GM23338 (cell line): ENCODE results near the gene PDE4B. TPM values are rescaled to one million over a fixed set of nuclear protein-coding genes. Genes with fewer than 3 reads are reported as not detected.

Experiments
- ATAC-seq: fragments of 200-7000 bp; cut with Tn5 transposase; 3 replicates; pipeline ENCODE4 v1.9.1; 2020
- DNase-seq: peaks from one replicate; pipeline ENCODE4 v3.0.0-alpha.2; 2015; ENCODE audit warnings: low spot score
- H2AFZ ChIP-seq: fragments of 200-600 bp; sonication (generic); 2 replicates; pipeline ENCODE4 v1.8.0; 2016; ENCODE audit warnings: antibody characterized with exemption, mild to moderate bottlenecking, moderate library complexity
- H3F3A ChIP-seq: fragments of 200-600 bp; sonication (generic); replicated peaks from 2 replicates; pipeline ENCODE4 v1.8.0; 2017; ENCODE audit warnings: antibody characterized with exemption, mixed run types, low read depth
- H3K27ac ChIP-seq: fragments of 200-600 bp; sonication (generic); 2 replicates; pipeline ENCODE4 v1.6.1; 2016; ENCODE audit warnings: low read depth
- H3K27me3 ChIP-seq: fragments of 200-600 bp; sonication (generic); 2 replicates; pipeline ENCODE4 v1.8.0; 2016; ENCODE audit warnings: mild to moderate bottlenecking, mixed run types, moderate library complexity; ENCODE audit not compliant: insufficient read depth
- H3K36me3 ChIP-seq: fragments of 200-600 bp; sonication (generic); 2 replicates; pipeline ENCODE4 v1.8.0; 2016; ENCODE audit warnings: mild to moderate bottlenecking; ENCODE audit not compliant: insufficient read depth
- H3K4me1 ChIP-seq: fragments of 200-600 bp; sonication (generic); 2 replicates; pipeline ENCODE4 v1.8.0; 2016; ENCODE audit warnings: mild to moderate bottlenecking, moderate library complexity; ENCODE audit not compliant: insufficient read depth
- H3K4me2 ChIP-seq: fragments of 200-600 bp; sonication (generic); 2 replicates; pipeline ENCODE4 v1.7.1; 2017; ENCODE audit warnings: mixed run types
- H3K4me3 ChIP-seq: fragments of 200-600 bp; sonication (generic); 2 replicates; pipeline ENCODE4 v1.6.1; 2016; ENCODE audit warnings: mixed run types
- H3K79me2 ChIP-seq: fragments of 200-600 bp; sonication (generic); replicated peaks from 2 replicates; pipeline ENCODE4 v1.8.0; 2017; ENCODE audit warnings: mild to moderate bottlenecking; ENCODE audit not compliant: insufficient read depth
- H3K9me2 ChIP-seq: fragments of 200-600 bp; sonication (generic); 2 replicates; pipeline ENCODE4 v1.8.0; 2017; ENCODE audit not compliant: insufficient read depth
- H4K20me1 ChIP-seq: fragments of 200-600 bp; sonication (generic); replicated peaks from 2 replicates; pipeline ENCODE4 v1.8.0; 2017; ENCODE audit warnings: mild to moderate bottlenecking; ENCODE audit not compliant: insufficient read depth
- H3K27ac Mint-ChIP-seq: 2 replicates; pipeline ENCODE4 v1.8.0; 2020; ENCODE audit warnings: inconsistent platforms, mild to moderate bottlenecking, moderate library complexity, mixed read lengths
- H3K27me3 Mint-ChIP-seq: 3 replicates; pipeline ENCODE4 v1.8.0; 2022; ENCODE audit warnings: low read depth, mild to moderate bottlenecking, moderate library complexity, mixed read lengths, inconsistent platforms; ENCODE audit not compliant: insufficient read depth, poor library complexity
- H3K36me3 Mint-ChIP-seq: 3 replicates; pipeline ENCODE4 v1.8.0; 2021; ENCODE audit warnings: low read depth, mild to moderate bottlenecking, inconsistent platforms, moderate library complexity, mixed read lengths
- H3K4me1 Mint-ChIP-seq: 3 replicates; pipeline ENCODE4 v1.8.0; 2020; ENCODE audit warnings: mild to moderate bottlenecking, inconsistent platforms, mixed read lengths
- H3K4me3 Mint-ChIP-seq: 3 replicates; pipeline ENCODE4 v1.8.0; 2021; ENCODE audit warnings: moderate library complexity, mild to moderate bottlenecking, inconsistent platforms, mixed read lengths
- H3K9me3 Mint-ChIP-seq: 3 replicates; pipeline ENCODE4 v1.8.0; 2020; ENCODE audit warnings: moderate library complexity, mild to moderate bottlenecking, inconsistent platforms, mixed read lengths
- CREB1 ChIP-seq: fragments of 250-450 bp; sonication (Bioruptor Pico); IDR thresholded peaks from 2 replicates; pipeline ENCODE4 v1.5.0; 2020; ENCODE audit warnings: low read depth, mild to moderate bottlenecking, moderate library complexity
- ETS1 ChIP-seq: IDR thresholded peaks from 2 replicates; pipeline ENCODE4 v1.6.1; 2016; ENCODE audit warnings: antibody characterized with exemption
- EZH2 ChIP-seq: fragments of 200-600 bp; sonication (generic); IDR thresholded peaks from one replicate; pipeline ENCODE4 v1.8.0; 2017; ENCODE audit warnings: antibody characterized with exemption, mild to moderate bottlenecking, low read depth; ENCODE audit not compliant: unreplicated experiment
- EZH2phosphoT487 ChIP-seq: fragments of 200-600 bp; sonication (generic); IDR thresholded peaks from one replicate; pipeline ENCODE4 v1.8.1; 2018; ENCODE audit warnings: antibody characterized with exemption; ENCODE audit not compliant: unreplicated experiment
- JUNB ChIP-seq: IDR thresholded peaks from one replicate; pipeline ENCODE4 v1.6.1; 2016; ENCODE audit warnings: antibody characterized with exemption; ENCODE audit not compliant: unreplicated experiment
- NANOG ChIP-seq: IDR thresholded peaks from 2 replicates; pipeline ENCODE4 v1.6.1; 2016; ENCODE audit warnings: antibody characterized with exemption, borderline replicate concordance
- POLR2AphosphoS5 ChIP-seq: IDR thresholded peaks from 2 replicates; pipeline ENCODE4 v1.6.1; 2016; ENCODE audit warnings: antibody characterized with exemption, low read depth
- STAT1 ChIP-seq: IDR thresholded peaks from one replicate; pipeline ENCODE4 v1.6.1; 2016; ENCODE audit warnings: antibody characterized with exemption; ENCODE audit not compliant: unreplicated experiment
- ZNF114 ChIP-seq: fragments of 250-450 bp; sonication (Bioruptor Pico); IDR thresholded peaks from 2 replicates; pipeline ENCODE4 v1.5.0; 2020; ENCODE audit warnings: mild to moderate bottlenecking, moderate library complexity
- ZNF331 ChIP-seq: fragments of 250-450 bp; sonication (Bioruptor Pico); IDR thresholded peaks from 2 replicates; pipeline ENCODE4 v1.5.0; 2020; ENCODE audit warnings: low read depth, mild to moderate bottlenecking, moderate library complexity
- polyA plus RNA-seq: library from polyadenylated mRNA; unstranded; fragments of >200 nt; fragmentation: Nextera tagmentation; extraction: Ambion mirVana; gene quantifications from 2 replicates; pipeline ENCODE4 v1.2.1, GENCODE V29; 2016
- total RNA-seq: library from RNA; depleted of rRNA; stranded (reverse); fragments of >200 nt; shearing (Covaris generic); gene quantifications from 2 replicates; pipeline ENCODE4 v1.2.3, GENCODE V29; 2014
- TF ChIP-seq, protein P1 (sequence below), 2 experiments: fragments of 200-600 bp in 1 of 2; sonication (generic) in 1 of 2; conservative IDR thresholded peaks; 2 replicates each; pipeline versions ENCODE4 v1.5.1 to v1.6.1; 2016 to 2017; ENCODE audit warnings: antibody characterized with exemption in 2 of 2, low read depth in 2 of 2, mild to moderate bottlenecking in 2 of 2, moderate library complexity in 1 of 2
- TF ChIP-seq, protein P2 (sequence below): IDR thresholded peaks from one replicate; pipeline ENCODE4 v1.6.1; 2018; ENCODE audit warnings: antibody characterized with exemption; ENCODE audit not compliant: unreplicated experiment
- TF ChIP-seq, protein P3 (sequence below): fragments of 250-450 bp; sonication (Bioruptor Pico); IDR thresholded peaks from 2 replicates; pipeline ENCODE4 v1.5.0; 2020; ENCODE audit warnings: mild to moderate bottlenecking, moderate library complexity

Gene PDE4B
- total and polyA plus RNA-seq, 2 experiments from 2014 or later: 14.0 to 25.6 TPM

DNA sequence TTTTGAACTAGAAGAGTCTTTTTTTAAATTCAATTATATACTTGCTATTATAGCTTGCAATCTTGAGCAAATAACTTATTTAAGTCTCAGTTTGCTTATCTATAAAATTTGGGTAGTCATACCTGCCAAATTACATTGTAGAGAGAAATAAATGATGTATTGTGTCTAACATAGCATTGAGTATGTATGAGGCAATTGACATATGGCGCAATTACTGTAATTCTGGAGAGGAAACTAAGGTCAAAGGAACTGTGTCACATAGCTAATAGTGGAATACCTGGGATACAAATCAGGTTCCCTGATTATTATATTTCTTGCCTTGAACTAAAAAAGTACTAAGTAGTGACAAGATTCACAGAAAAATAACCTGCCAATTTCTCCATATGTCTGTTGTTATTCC, 302.5 kb downstream of the PDE4B start:
- H3K4me1 Mint-ChIP-seq: no peaks in the 10 kb centered on the region
- Histone ChIP-seq H3K27ac (no peak overlapping the region), H3K36me3 (no peaks in the 10 kb centered on the region), H3K4me1 (no peaks in the 10 kb centered on the region), H3K4me3 (no peak overlapping the region), H2AFZ (no peak overlapping the region), H3F3A (no peaks in the 10 kb centered on the region), H3K27me3 (no peaks in the 10 kb centered on the region), H3K79me2 (no peaks in the 10 kb centered on the region), H3K4me2 (no peak overlapping the region), H4K20me1 (no peaks in the 10 kb centered on the region), H3K9me2 (0 out of 2 replicates have a peak, but pooled peaks cover 4% of the 10 kb centered on the region)
- H3K36me3 Mint-ChIP-seq: no peaks in the 10 kb centered on the region
- peaks cover 2% of the 10 kb centered on the region for H3K27me3 Mint-ChIP-seq
- DNase-seq (no peak), ATAC-seq (no peak)
- H3K27ac Mint-ChIP-seq: no peak overlapping the region
- TF ChIP-seq STAT1 (no peak), ZNF331 (CRISPR knock-in tag) (no peak), CREB1 (CRISPR knock-in tag) (no peak), ETS1 (no peak), JUNB (no peak), EZH2 (no peak), ZNF114 (CRISPR knock-in tag) (no peak), EZH2phosphoT487 (no peak), POLR2AphosphoS5 (no peak), NANOG (no peak)
- TF ChIP-seq, protein P1, sequence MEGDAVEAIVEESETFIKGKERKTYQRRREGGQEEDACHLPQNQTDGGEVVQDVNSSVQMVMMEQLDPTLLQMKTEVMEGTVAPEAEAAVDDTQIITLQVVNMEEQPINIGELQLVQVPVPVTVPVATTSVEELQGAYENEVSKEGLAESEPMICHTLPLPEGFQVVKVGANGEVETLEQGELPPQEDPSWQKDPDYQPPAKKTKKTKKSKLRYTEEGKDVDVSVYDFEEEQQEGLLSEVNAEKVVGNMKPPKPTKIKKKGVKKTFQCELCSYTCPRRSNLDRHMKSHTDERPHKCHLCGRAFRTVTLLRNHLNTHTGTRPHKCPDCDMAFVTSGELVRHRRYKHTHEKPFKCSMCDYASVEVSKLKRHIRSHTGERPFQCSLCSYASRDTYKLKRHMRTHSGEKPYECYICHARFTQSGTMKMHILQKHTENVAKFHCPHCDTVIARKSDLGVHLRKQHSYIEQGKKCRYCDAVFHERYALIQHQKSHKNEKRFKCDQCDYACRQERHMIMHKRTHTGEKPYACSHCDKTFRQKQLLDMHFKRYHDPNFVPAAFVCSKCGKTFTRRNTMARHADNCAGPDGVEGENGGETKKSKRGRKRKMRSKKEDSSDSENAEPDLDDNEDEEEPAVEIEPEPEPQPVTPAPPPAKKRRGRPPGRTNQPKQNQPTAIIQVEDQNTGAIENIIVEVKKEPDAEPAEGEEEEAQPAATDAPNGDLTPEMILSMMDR (conservative IDR thresholded peaks at IDR 0.05; ENCODE audit: low read depth in 2 of 2): no peak
- TF ChIP-seq, protein P2, sequence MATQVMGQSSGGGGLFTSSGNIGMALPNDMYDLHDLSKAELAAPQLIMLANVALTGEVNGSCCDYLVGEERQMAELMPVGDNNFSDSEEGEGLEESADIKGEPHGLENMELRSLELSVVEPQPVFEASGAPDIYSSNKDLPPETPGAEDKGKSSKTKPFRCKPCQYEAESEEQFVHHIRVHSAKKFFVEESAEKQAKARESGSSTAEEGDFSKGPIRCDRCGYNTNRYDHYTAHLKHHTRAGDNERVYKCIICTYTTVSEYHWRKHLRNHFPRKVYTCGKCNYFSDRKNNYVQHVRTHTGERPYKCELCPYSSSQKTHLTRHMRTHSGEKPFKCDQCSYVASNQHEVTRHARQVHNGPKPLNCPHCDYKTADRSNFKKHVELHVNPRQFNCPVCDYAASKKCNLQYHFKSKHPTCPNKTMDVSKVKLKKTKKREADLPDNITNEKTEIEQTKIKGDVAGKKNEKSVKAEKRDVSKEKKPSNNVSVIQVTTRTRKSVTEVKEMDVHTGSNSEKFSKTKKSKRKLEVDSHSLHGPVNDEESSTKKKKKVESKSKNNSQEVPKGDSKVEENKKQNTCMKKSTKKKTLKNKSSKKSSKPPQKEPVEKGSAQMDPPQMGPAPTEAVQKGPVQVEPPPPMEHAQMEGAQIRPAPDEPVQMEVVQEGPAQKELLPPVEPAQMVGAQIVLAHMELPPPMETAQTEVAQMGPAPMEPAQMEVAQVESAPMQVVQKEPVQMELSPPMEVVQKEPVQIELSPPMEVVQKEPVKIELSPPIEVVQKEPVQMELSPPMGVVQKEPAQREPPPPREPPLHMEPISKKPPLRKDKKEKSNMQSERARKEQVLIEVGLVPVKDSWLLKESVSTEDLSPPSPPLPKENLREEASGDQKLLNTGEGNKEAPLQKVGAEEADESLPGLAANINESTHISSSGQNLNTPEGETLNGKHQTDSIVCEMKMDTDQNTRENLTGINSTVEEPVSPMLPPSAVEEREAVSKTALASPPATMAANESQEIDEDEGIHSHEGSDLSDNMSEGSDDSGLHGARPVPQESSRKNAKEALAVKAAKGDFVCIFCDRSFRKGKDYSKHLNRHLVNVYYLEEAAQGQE: no peak
- TF ChIP-seq, protein P3, sequence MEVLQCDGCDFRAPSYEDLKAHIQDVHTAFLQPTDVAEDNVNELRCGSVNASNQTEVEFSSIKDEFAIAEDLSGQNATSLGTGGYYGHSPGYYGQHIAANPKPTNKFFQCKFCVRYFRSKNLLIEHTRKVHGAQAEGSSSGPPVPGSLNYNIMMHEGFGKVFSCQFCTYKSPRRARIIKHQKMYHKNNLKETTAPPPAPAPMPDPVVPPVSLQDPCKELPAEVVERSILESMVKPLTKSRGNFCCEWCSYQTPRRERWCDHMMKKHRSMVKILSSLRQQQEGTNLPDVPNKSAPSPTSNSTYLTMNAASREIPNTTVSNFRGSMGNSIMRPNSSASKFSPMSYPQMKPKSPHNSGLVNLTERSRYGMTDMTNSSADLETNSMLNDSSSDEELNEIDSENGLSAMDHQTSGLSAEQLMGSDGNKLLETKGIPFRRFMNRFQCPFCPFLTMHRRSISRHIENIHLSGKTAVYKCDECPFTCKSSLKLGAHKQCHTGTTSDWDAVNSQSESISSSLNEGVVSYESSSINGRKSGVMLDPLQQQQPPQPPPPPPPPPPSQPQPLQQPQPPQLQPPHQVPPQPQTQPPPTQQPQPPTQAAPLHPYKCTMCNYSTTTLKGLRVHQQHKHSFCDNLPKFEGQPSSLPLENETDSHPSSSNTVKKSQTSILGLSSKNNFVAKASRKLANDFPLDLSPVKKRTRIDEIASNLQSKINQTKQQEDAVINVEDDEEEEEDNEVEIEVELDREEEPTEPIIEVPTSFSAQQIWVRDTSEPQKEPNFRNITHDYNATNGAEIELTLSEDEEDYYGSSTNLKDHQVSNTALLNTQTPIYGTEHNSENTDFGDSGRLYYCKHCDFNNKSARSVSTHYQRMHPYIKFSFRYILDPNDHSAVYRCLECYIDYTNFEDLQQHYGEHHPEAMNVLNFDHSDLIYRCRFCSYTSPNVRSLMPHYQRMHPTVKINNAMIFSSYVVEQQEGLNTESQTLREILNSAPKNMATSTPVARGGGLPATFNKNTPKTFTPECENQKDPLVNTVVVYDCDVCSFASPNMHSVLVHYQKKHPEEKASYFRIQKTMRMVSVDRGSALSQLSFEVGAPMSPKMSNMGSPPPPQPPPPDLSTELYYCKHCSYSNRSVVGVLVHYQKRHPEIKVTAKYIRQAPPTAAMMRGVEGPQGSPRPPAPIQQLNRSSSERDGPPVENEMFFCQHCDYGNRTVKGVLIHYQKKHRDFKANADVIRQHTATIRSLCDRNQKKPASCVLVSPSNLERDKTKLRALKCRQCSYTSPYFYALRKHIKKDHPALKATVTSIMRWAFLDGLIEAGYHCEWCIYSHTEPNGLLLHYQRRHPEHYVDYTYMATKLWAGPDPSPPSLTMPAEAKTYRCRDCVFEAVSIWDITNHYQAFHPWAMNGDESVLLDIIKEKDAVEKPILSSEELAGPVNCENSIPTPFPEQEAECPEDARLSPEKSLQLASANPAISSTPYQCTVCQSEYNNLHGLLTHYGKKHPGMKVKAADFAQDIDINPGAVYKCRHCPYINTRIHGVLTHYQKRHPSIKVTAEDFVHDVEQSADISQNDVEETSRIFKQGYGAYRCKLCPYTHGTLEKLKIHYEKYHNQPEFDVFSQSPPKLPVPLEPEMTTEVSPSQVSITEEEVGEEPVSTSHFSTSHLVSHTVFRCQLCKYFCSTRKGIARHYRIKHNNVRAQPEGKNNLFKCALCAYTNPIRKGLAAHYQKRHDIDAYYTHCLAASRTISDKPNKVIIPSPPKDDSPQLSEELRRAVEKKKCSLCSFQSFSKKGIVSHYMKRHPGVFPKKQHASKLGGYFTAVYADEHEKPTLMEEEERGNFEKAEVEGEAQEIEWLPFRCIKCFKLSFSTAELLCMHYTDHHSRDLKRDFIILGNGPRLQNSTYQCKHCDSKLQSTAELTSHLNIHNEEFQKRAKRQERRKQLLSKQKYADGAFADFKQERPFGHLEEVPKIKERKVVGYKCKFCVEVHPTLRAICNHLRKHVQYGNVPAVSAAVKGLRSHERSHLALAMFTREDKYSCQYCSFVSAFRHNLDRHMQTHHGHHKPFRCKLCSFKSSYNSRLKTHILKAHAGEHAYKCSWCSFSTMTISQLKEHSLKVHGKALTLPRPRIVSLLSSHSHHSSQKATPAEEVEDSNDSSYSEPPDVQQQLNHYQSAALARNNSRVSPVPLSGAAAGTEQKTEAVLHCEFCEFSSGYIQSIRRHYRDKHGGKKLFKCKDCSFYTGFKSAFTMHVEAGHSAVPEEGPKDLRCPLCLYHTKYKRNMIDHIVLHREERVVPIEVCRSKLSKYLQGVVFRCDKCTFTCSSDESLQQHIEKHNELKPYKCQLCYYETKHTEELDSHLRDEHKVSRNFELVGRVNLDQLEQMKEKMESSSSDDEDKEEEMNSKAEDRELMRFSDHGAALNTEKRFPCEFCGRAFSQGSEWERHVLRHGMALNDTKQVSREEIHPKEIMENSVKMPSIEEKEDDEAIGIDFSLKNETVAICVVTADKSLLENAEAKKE (CRISPR knock-in tag): no peak
- no peaks in the 10 kb centered on the region for H3K9me3 Mint-ChIP-seq
- no peak overlapping the region for H3K4me3 Mint-ChIP-seq
